H1 (cell line): ENCODE data around the gene NHERF2.

ENCODE experiments used
- BRCA1 ChIP-seq: IDR thresholded peaks from 2 replicates; pipeline ENCODE4 v1.6.1; 2012; ENCODE audit warnings: low read depth, low read length, improper control_type of control experiment
- CHD1 ChIP-seq: IDR thresholded peaks from 2 replicates; pipeline ENCODE4 v1.6.1; 2012; ENCODE audit warnings: low read depth, low read length, improper control_type of control experiment
- EZH2 ChIP-seq: fragments of 200-600 bp; sonication (generic); IDR thresholded peaks from 2 replicates; pipeline ENCODE4 v1.7.1; 2012; ENCODE audit warnings: low read depth, mild to moderate bottlenecking, moderate library complexity, low read length, inconsistent platforms; ENCODE audit not compliant: severe bottlenecking
- GABPA ChIP-seq: IDR thresholded peaks from 2 replicates; pipeline ENCODE4 v1.6.1; 2011; ENCODE audit warnings: mild to moderate bottlenecking, low read length, moderate library complexity, borderline replicate concordance; ENCODE audit not compliant: insufficient read depth
- SIRT6 ChIP-seq: IDR thresholded peaks from one replicate; pipeline ENCODE4 v1.7.1; 2012; ENCODE audit warnings: low read length, inconsistent platforms
- SRF ChIP-seq: IDR thresholded peaks from 2 replicates; pipeline ENCODE4 v1.6.1; 2011; ENCODE audit warnings: mild to moderate bottlenecking, low read depth, low read length, moderate library complexity
- TF ChIP-seq, protein P1 (sequence below): IDR thresholded peaks from 2 replicates; pipeline ENCODE4 v1.6.1; 2012; ENCODE audit warnings: low read length, inconsistent platforms
- TF ChIP-seq, protein P2 (sequence below), 3 experiments: IDR thresholded peaks; 1 replicate in 2 of 3; 2 replicates in 1 of 3; pipeline versions ENCODE4 v1.5.1 to v1.6.1; 2011; ENCODE audit warnings: low read length in 3 of 3, mild to moderate bottlenecking in 3 of 3, inconsistent platforms in 2 of 3, low read depth in 1 of 3, moderate library complexity in 1 of 3; ENCODE audit not compliant: insufficient read depth in 1 of 3; ENCODE audit errors: control extremely low read depth in 1 of 3

DNA sequence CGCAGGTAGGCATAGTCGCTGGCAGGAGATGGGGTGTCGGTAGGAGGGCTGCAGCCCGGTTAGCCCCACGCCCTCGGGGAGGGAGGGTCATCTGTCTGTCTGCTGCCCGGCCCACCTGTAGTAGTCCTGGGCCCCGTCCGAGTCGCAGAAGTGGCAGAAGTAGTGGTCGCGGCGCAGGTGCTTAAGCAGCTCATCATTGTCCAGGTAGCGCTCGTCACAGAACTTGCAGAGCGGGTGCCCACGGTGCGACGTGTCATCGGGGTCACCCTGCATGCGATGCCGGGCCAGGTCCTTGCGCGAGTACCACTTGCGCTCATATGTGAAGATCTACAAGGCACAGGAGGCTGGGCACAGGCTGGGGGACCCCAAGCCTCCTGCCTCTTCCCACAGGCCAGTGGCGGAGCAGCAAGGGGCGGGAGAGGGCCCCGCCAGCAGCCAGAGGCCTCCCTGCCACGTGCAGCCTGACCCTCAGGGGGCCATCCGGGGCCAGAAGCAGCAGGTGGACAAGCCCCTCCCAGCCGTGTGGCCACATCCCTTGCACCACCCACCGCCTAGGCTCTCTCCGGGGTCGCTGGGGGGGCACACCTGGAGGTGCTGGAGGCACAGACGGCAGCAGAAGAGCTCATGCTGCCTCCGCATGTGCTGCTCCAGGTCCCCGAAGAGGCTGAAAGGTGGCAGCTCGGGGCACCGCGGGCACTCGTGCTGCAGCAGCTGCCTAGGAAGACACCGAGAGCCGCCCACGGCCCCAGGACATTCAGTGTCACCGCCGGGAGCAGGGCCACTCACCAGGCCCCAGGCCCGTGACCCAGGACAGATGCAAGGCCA is 24.1 kb upstream of the NHERF2 start:
- TF ChIP-seq, protein P1, sequence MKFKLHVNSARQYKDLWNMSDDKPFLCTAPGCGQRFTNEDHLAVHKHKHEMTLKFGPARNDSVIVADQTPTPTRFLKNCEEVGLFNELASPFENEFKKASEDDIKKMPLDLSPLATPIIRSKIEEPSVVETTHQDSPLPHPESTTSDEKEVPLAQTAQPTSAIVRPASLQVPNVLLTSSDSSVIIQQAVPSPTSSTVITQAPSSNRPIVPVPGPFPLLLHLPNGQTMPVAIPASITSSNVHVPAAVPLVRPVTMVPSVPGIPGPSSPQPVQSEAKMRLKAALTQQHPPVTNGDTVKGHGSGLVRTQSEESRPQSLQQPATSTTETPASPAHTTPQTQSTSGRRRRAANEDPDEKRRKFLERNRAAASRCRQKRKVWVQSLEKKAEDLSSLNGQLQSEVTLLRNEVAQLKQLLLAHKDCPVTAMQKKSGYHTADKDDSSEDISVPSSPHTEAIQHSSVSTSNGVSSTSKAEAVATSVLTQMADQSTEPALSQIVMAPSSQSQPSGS, result no peak
- TF ChIP-seq, protein P2, sequence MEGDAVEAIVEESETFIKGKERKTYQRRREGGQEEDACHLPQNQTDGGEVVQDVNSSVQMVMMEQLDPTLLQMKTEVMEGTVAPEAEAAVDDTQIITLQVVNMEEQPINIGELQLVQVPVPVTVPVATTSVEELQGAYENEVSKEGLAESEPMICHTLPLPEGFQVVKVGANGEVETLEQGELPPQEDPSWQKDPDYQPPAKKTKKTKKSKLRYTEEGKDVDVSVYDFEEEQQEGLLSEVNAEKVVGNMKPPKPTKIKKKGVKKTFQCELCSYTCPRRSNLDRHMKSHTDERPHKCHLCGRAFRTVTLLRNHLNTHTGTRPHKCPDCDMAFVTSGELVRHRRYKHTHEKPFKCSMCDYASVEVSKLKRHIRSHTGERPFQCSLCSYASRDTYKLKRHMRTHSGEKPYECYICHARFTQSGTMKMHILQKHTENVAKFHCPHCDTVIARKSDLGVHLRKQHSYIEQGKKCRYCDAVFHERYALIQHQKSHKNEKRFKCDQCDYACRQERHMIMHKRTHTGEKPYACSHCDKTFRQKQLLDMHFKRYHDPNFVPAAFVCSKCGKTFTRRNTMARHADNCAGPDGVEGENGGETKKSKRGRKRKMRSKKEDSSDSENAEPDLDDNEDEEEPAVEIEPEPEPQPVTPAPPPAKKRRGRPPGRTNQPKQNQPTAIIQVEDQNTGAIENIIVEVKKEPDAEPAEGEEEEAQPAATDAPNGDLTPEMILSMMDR (IDR thresholded peaks at IDR 0.05; ENCODE audit: control extremely low read depth in 1 of 3, insufficient read depth in 1 of 3, low read depth in 1 of 3, low read length in 3 of 3), result no peak
- no peak for TF ChIP-seq GABPA
- TF ChIP-seq BRCA1, result no peak
- TF ChIP-seq SRF, result no peak
- no peak for TF ChIP-seq SIRT6
- no peak for TF ChIP-seq EZH2
- no peak for TF ChIP-seq CHD1
